ENCODE measurements around the gene KL.

GRCh38 chr13:33089311-33089710 is 73.1 kb downstream of the KL start:
- no peak for TF ChIP-seq ZNF274 (IDR thresholded peaks at IDR 0.05; ENCODE audit: low read depth, low read length)
- TF ChIP-seq YY1 (IDR thresholded peaks at IDR 0.05; ENCODE audit: insufficient read depth, insufficient read length), result no peak
- TF ChIP-seq SUZ12 (IDR thresholded peaks at IDR 0.05; ENCODE audit: extremely low read depth, insufficient read depth, insufficient read length), result no peak
